ENCODE data around the gene DLGAP3. TPM values are rescaled to one million over a fixed set of nuclear protein-coding genes. Genes with fewer than 3 reads are reported as not detected.

DLGAP3 gene
- polyA plus RNA-seq, 4 donors = 0.18 to 0.39 (median 0.27) TPM; not detected in 1

- Histone ChIP-seq H3K9me3 (ENCODE audit: control insufficient read depth in 2 of 2, insufficient read depth in 1 of 2, low read depth in 1 of 2, low read length in 1 of 2) (no peaks in the 10 kb centered on the region), H3K27me3 (ENCODE audit: control insufficient read depth in 3 of 3, insufficient read depth in 3 of 3, low read length in 3 of 3) (peaks cover 0 to 28% (median 8%) of the 10 kb centered on the region in 3 donors), H3K4me3 (ENCODE audit: low read depth in 1 of 3, low read length in 3 of 3) (no peak overlapping the region), H3K4me1 (ENCODE audit: control insufficient read depth in 3 of 3, insufficient read depth in 2 of 3, low read depth in 1 of 3, low read length in 2 of 3) (no peaks in the 10 kb centered on the region), H3K36me3 (ENCODE audit: control insufficient read depth in 3 of 3, insufficient read depth in 2 of 3, low read depth in 1 of 3, low read length in 3 of 3) (no peaks in the 10 kb centered on the region), H3K27ac (ENCODE audit: low read depth in 1 of 3, low read length in 2 of 3) (no peak overlapping the region)
- DNase-seq = no peak
- FAIRE-seq = no peak
- 77 to 86% (median 83%) methylated on average over 4 of the region's 4 CpGs for WGBS, 3 donors
These were observed 57.3 kb downstream of the DLGAP3 start for GRCh38 chr1:34872133-34872503.

DNA sequence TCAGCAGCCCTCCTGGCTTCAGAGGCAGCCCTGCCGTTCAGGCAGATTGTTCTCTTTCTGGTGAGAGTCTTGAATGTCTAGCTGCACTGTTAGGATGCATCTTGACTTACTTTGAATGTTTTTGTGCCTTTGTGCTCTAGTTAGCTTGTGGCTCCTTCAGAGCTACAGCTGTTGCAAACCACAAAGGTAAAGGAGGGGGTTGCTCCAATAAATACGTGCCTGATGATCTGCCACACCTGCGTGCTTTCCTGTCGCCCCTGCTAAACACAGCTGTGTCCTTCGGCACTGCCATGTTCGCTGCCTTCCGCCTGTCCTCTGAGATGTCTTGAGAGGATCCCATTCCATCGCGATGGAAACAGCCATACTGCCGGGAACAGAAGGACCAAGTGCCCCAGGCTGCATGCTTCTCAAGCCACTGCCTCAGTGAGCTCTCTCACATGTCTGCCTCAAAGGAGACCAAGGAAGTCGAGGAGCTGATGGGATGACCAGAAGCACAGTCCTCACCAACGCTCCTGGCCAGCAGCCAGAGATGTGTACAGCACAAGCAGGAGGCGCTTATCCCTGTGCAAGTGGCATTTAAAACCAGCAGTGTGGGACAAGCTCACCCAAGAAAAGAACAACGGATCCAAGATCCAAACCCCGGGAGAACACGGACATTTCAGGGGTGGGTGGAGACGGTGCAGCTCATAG is 57.9 kb downstream of the DLGAP3 start:
- H3K4me1 ChIP-seq (ENCODE audit: control insufficient read depth in 3 of 3, insufficient read depth in 2 of 3, low read depth in 1 of 3, low read length in 2 of 3) = peaks cover 0 to 5% (median 0%) of the 10 kb centered on the region in 3 donors
- WGBS, 3 donors = 64 to 71% (median 70%) methylated on average over 17 of the region's 17 CpGs
- no peak for FAIRE-seq

GRCh38 chr1:34870395-34870794 is 59.1 kb downstream of the DLGAP3 start:
- Histone ChIP-seq H3K27me3 (ENCODE audit: control insufficient read depth in 3 of 3, insufficient read depth in 3 of 3, low read length in 3 of 3) (peaks cover 0 to 24% (median 8%) of the 10 kb centered on the region in 3 donors), H3K27ac (ENCODE audit: low read depth in 1 of 3, low read length in 2 of 3) (no peak overlapping the region), H3K4me3 (ENCODE audit: low read depth in 1 of 3, low read length in 3 of 3) (no peak overlapping the region), H3K9me3 (ENCODE audit: control insufficient read depth in 2 of 2, insufficient read depth in 1 of 2, low read depth in 1 of 2, low read length in 1 of 2) (no peaks in the 10 kb centered on the region), H3K4me1 (ENCODE audit: control insufficient read depth in 3 of 3, insufficient read depth in 2 of 3, low read depth in 1 of 3, low read length in 2 of 3) (peaks cover 0 to 7% (median 0%) of the 10 kb centered on the region in 3 donors), H3K36me3 (ENCODE audit: control insufficient read depth in 3 of 3, insufficient read depth in 2 of 3, low read depth in 1 of 3, low read length in 3 of 3) (no peaks in the 10 kb centered on the region)
- 49 to 60% (median 51%) methylated on average over 2 of the region's 2 CpGs for WGBS, 3 donors
- DNase-seq (no peak), FAIRE-seq (no peak)

More for the DNA sequence above, 57.9 kb downstream of the DLGAP3 start:
- Histone ChIP-seq H3K4me3 (ENCODE audit: low read depth in 1 of 3, low read length in 3 of 3) (no peak overlapping the region), H3K36me3 (ENCODE audit: control insufficient read depth in 3 of 3, insufficient read depth in 2 of 3, low read depth in 1 of 3, low read length in 3 of 3) (no peaks in the 10 kb centered on the region), H3K9me3 (ENCODE audit: control insufficient read depth in 2 of 2, insufficient read depth in 1 of 2, low read depth in 1 of 2, low read length in 1 of 2) (no peaks in the 10 kb centered on the region), H3K27ac (ENCODE audit: low read depth in 1 of 3, low read length in 2 of 3) (no peak overlapping the region), H3K27me3 (ENCODE audit: control insufficient read depth in 3 of 3, insufficient read depth in 3 of 3, low read length in 3 of 3) (peaks cover 0 to 26% (median 8%) of the 10 kb centered on the region in 3 donors)
- DNase-seq = no peak

GRCh38 chr1:34869760-34870159 is 59.7 kb downstream of the DLGAP3 start:
- Histone ChIP-seq H3K9me3 (ENCODE audit: control insufficient read depth in 2 of 2, insufficient read depth in 1 of 2, low read depth in 1 of 2, low read length in 1 of 2) (no peaks in the 10 kb centered on the region), H3K27me3 (ENCODE audit: control insufficient read depth in 3 of 3, insufficient read depth in 3 of 3, low read length in 3 of 3) (peaks cover 0 to 23% (median 8%) of the 10 kb centered on the region in 3 donors), H3K4me3 (ENCODE audit: low read depth in 1 of 3, low read length in 3 of 3) (no peak overlapping the region), H3K27ac (ENCODE audit: low read depth in 1 of 3, low read length in 2 of 3) (no peak overlapping the region), H3K36me3 (ENCODE audit: control insufficient read depth in 3 of 3, insufficient read depth in 2 of 3, low read depth in 1 of 3, low read length in 3 of 3) (no peaks in the 10 kb centered on the region), H3K4me1 (ENCODE audit: control insufficient read depth in 3 of 3, insufficient read depth in 2 of 3, low read depth in 1 of 3, low read length in 2 of 3) (peaks cover 0 to 7% (median 0%) of the 10 kb centered on the region in 3 donors)
- FAIRE-seq = no peak
- DNase-seq = no peak
- 84 to 94% (median 92%) methylated on average over 4 of the region's 4 CpGs for WGBS, 3 donors

- DNase-seq = no peak
- FAIRE-seq = no peak
- WGBS, 3 donors = 93% methylated on average over 40 to 44 of the region's 44 CpGs
These were observed 61.0 kb downstream of the DLGAP3 start for GRCh38 chr1:34868230-34869049.

DNA sequence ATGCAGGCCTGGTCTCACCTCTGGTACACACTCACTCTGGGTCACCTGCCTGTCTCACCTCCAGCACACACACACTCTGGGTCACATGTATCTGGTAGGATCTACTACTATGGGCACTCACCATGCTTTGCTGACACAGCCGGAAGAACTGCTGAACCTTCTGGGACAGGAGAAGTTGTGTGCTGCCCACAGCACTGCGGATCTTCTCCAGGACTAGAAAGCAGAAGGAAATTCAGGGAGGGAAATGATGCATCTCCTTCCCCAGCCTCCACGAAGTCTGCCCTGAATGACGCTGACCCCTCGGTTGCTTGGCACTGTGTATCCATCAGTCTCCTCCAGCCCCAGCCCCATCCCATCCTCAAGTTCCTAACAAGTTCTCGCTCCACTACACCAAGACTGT is 62.0 kb downstream of the DLGAP3 start:
- no peaks in the 10 kb centered on the region for H3K9me3 ChIP-seq (ENCODE audit: control insufficient read depth in 2 of 2, insufficient read depth in 1 of 2, low read depth in 1 of 2, low read length in 1 of 2)
- H3K4me1 ChIP-seq (ENCODE audit: control insufficient read depth in 3 of 3, insufficient read depth in 2 of 3, low read depth in 1 of 3, low read length in 2 of 3) = peaks cover 0 to 7% (median 0%) of the 10 kb centered on the region in 3 donors
- H3K36me3 ChIP-seq (ENCODE audit: control insufficient read depth in 3 of 3, insufficient read depth in 2 of 3, low read depth in 1 of 3, low read length in 3 of 3) = no peaks in the 10 kb centered on the region
- peaks cover 0 to 15% (median 0%) of the 10 kb centered on the region in 3 donors for H3K27me3 ChIP-seq (ENCODE audit: control insufficient read depth in 3 of 3, insufficient read depth in 3 of 3, low read length in 3 of 3)
- no peak overlapping the region for H3K27ac ChIP-seq (ENCODE audit: low read depth in 1 of 3, low read length in 2 of 3)
- 82 to 95% (median 91%) methylated on average over 6 of the region's 6 CpGs for WGBS, 3 donors
- H3K4me3 ChIP-seq (ENCODE audit: low read depth in 1 of 3, low read length in 3 of 3) = no peak overlapping the region
- FAIRE-seq = no peak
- DNase-seq = no peak

More at GRCh38 chr1:34868230-34869049, 61.0 kb downstream of the DLGAP3 start:
- H3K4me1 ChIP-seq (ENCODE audit: control insufficient read depth in 3 of 3, insufficient read depth in 2 of 3, low read depth in 1 of 3, low read length in 2 of 3) = peaks cover 0 to 7% (median 0%) of the 10 kb centered on the region in 3 donors
- H3K4me3 ChIP-seq (ENCODE audit: low read depth in 1 of 3, low read length in 3 of 3) = no peak overlapping the region
- H3K36me3 ChIP-seq (ENCODE audit: control insufficient read depth in 3 of 3, insufficient read depth in 2 of 3, low read depth in 1 of 3, low read length in 3 of 3) = no peaks in the 10 kb centered on the region
- no peak overlapping the region for H3K27ac ChIP-seq (ENCODE audit: low read depth in 1 of 3, low read length in 2 of 3)
- no peaks in the 10 kb centered on the region for H3K9me3 ChIP-seq (ENCODE audit: control insufficient read depth in 2 of 2, insufficient read depth in 1 of 2, low read depth in 1 of 2, low read length in 1 of 2)
- H3K27me3 ChIP-seq (ENCODE audit: control insufficient read depth in 3 of 3, insufficient read depth in 3 of 3, low read length in 3 of 3) = peaks cover 0 to 15% (median 5%) of the 10 kb centered on the region in 3 donors

DNA sequence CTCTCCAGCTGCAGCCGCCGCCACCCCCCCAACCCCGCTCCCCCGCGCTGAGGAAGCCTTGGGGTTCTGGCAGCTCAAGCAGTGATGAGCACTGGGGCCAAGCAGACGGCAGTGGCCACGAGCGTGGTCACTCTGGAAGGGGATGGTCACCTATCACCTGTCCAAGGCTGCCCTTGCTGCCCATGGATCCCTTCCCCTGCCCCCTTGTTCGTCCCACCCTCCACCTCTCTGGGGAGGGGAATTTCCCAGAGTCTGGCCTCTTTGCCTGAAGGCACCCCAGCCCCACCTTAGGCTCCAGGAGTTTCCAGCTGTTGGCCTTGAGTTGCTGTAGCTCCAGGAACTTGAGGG is 62.7 kb downstream of the DLGAP3 start:
- H3K27me3 ChIP-seq (ENCODE audit: control insufficient read depth in 3 of 3, insufficient read depth in 3 of 3, low read length in 3 of 3) = peaks cover 0 to 10% (median 0%) of the 10 kb centered on the region in 3 donors
- DNase-seq (no peak), FAIRE-seq (no peak)
- H3K36me3 ChIP-seq (ENCODE audit: control insufficient read depth in 3 of 3, insufficient read depth in 2 of 3, low read depth in 1 of 3, low read length in 3 of 3) = no peaks in the 10 kb centered on the region
- peak overlapping the region in 2 of 3 donors; percentile 41 to 79 for H3K27ac ChIP-seq (ENCODE audit: low read depth in 1 of 3, low read length in 2 of 3)
- no peaks in the 10 kb centered on the region for H3K9me3 ChIP-seq (ENCODE audit: control insufficient read depth in 2 of 2, insufficient read depth in 1 of 2, low read depth in 1 of 2, low read length in 1 of 2)
- H3K4me3 ChIP-seq (ENCODE audit: low read depth in 1 of 3, low read length in 3 of 3) = peak overlapping the region in 2 of 3 donors; percentile 58 to 81
- 23 to 28% (median 28%) methylated on average over 8 to 9 of the region's 9 CpGs for WGBS, 3 donors
- peaks cover 0 to 7% (median 0%) of the 10 kb centered on the region in 3 donors for H3K4me1 ChIP-seq (ENCODE audit: control insufficient read depth in 3 of 3, insufficient read depth in 2 of 3, low read depth in 1 of 3, low read length in 2 of 3)

GRCh38 chr1:34865981-34866761 is 63.3 kb downstream of the DLGAP3 start:
- 1% methylated on average over 42 to 81 of the region's 81 CpGs for WGBS, 3 donors
- H3K4me3 ChIP-seq (ENCODE audit: low read depth in 1 of 3, low read length in 3 of 3) = peak overlapping the region; percentile 58 to 81 (median 72)
- H3K4me1 ChIP-seq (ENCODE audit: control insufficient read depth in 3 of 3, insufficient read depth in 2 of 3, low read depth in 1 of 3, low read length in 2 of 3) = peaks cover 0 to 7% (median 0%) of the 10 kb centered on the region in 3 donors
- FAIRE-seq (no peak), DNase-seq (peak; percentile 81 to 94)
- no peaks in the 10 kb centered on the region for H3K9me3 ChIP-seq (ENCODE audit: control insufficient read depth in 2 of 2, insufficient read depth in 1 of 2, low read depth in 1 of 2, low read length in 1 of 2)
- no peaks in the 10 kb centered on the region for H3K36me3 ChIP-seq (ENCODE audit: control insufficient read depth in 3 of 3, insufficient read depth in 2 of 3, low read depth in 1 of 3, low read length in 3 of 3)
- peaks cover 0 to 8% (median 0%) of the 10 kb centered on the region in 3 donors for H3K27me3 ChIP-seq (ENCODE audit: control insufficient read depth in 3 of 3, insufficient read depth in 3 of 3, low read length in 3 of 3)
- peak overlapping the region; percentile 79 to 88 (median 80) for H3K27ac ChIP-seq (ENCODE audit: low read depth in 1 of 3, low read length in 2 of 3)

All from small intestine (tissue), 7 donors.